ENCODE results near the gene KCNE4. TPM values are rescaled to one million over a fixed set of nuclear protein-coding genes. Genes with fewer than 3 reads are reported as not detected.

KCNE4 gene
- total RNA-seq, 1 donor from 2014 or later, result not detected

DNA sequence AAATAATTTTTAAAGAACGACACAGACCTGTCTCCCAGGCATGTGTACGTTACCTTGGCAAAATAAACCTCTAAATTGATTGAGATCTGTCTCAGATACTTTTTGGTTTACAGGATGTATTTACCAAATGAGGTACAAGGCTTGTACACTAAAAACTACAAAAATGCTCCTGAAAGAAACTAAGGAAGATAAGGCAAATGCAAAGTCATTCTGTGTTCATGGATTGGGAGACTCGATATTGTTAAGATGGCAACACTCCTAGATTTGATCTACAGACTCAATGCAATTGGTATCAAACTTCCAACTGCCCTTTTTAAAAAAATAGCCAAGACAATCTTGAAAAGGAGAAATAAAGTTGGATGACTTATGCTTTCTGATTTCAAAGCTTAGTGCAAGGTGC, 11.5 kb upstream of the KCNE4 start:
- intact Hi-C loops (cut with micrococcal nuclease), result no loop called here

DNA sequence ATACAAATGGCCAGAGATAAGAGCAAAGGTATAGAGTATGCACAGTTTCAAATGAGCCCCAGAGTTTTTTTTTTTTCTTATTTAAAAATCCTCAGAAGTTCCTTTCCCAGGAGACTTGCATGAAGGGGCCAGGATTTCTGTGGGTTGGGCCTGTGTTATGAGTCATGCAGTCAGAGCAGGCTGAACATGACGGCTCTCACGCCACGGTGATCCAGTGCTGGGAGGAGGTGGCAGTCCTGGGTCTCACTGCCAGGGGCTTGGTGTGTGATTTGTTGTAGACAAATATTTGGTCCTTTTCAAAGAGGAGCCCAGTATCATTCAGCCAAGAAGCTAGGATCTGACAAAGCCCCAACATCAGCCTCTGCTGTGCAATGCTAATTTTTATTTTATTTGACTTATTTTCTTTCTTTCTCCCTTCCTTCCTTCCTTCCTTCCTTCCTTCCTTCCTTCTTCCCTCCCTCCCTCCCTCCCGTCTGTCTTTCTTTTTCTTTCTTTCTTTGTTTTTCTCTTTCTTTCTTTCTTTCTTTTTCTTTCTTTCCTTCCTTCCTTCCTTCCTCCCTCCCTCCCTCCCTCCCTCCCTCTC, 10.4 kb upstream of the KCNE4 start:
- intact Hi-C loops (cut with micrococcal nuclease), result no loop called here

DNA sequence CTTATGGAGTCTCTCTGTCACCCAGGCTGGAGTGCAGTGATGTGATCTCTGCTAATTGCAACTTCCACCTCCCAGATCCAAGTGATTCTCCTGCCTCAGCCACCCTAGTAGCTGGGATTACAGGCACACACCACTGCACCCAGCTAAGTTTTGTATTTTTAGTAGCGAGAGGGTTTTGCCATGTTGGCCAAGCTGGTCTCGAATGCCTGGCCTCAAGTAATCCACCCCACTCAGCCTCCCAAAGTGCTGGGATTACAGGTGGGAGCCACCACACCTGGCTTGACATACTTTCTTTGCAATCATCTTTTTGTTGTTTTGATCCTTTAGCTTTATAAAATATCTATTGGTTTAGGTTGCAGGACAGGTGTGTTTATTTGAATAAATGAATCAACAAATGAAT, 9.7 kb upstream of the KCNE4 start:
- intact Hi-C loops (cut with micrococcal nuclease), result no loop called here

DNA sequence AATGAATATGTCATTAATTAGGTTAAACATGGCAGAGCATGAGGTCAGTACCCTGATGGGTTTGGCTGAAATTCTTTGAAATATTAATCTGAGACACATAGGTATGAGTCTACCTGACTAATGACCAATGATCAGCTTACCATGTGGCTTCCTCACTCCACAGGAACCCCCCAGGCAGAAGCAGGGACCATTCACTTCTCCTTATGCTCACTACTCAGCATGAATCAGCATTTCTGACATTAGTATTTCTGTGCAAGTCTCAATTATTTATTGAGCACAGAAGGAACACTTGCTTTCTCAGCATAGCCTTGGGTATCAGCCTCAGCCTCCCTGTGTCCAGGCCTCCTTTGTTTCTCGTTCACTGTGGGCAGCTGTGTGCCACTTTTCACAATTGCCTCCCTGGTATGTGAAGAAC, 9.3 kb upstream of the KCNE4 start:
- intact Hi-C loops (cut with micrococcal nuclease), result no loop called here

DNA sequence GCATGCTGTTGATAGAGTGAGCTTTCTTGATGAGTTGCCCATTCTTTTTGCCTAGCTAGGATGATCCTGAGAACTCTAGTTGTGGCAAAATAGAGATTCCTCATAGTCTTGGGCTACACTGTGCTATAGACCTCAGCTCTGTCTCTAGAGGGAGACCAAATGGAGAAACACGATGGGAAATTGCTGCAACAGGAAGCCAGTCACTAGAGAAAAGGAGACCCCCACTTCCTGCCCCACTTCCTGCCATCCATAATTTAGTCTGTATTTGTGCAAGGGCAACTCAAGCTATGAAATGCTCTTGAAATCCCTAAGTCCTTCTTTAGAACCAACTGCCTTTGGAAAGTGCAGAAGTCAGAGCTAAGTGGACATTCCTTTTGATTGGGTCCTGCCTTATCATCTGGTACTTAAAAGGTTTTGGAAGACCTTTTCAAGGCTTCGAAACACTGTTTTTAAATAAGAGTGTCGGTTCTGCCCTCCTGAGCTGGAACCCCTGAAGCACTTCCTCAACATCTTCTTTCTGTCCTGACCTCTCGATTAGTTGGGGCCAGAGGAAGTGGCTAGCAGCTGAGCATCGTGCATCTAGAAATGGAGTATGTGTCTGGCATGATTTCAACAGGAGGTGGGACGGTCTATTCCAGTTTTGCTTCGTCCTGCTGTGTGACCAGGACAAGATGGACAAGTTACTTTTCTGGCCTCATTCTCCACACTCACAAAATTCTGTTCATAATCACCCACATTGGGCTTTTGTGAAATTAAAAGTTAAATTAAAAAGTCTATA, 8.6 kb upstream of the KCNE4 start:
- intact Hi-C loops (cut with micrococcal nuclease), result no loop called here

DNA sequence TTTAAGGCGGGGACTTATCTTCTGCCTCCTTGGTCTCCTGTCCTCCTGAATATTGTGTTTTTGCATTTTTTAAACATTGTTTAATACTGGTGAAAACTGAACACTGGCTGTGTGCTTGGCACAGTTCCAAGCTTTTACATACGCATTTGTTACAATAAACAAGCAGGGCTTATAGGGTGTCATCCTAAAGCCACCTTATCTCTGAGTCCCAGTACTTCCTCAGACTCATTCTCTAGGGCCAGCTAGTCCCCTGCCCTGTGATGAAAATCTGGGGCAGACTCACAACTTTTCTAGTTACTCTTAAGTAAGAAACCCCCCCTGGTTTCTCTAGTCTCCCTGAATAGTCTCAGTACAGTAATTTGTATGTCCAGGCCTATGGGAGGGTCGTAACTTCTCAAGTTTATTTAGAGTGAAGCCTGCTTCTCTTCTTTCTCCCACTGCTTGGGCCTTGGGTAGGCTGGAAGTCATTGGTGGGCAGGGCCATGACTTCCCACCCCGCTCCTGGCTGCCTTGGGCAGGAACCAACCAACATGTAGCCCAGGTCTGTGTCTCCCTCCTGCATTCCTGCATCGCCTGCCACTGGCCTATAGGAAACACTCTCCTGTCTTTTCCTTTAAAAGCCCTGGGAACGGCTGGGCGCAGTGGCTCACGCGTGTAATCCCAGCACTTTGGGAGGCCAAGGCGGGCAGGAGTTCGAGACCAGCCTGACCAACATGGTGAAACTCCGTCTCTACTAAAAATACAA, 7.7 kb upstream of the KCNE4 start:
- intact Hi-C loops (cut with micrococcal nuclease), result no loop called here

DNA sequence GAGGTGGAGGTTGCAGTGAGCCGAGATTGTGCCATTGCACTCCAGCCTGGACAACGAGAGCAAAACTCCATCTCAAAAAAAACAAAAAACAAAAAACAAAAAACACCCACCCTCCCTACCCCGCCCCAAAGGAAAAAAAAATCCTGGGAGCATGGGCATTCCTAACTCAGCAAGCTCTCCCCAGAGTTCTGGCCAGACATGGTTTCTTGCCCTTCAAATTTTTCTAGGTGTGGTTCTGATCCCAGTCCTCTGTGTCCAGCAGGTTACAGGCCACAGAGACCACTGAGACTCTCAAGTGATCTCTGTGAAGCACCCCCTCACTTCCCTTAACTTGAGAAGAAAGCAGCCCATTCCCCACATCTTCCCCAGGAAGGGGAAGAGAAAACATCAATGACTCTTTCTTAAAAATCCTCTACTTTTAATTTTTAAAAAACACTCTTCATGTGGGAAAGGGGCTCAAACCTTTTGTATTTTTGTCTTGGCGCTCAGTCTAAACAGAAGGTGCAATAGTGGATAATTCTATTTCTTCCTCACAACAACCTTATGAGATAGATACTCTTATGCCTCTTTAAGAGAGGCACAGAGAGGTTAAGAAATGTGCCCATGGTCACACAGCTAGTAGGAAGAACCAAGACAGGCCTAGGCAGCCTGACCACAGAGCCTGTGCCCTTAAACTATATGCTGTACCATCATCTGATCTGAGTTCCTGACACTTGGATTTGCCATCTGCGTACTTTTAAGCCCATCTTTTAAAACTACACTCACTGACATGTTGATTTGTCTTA, 6.9 kb upstream of the KCNE4 start:
- intact Hi-C loops (cut with micrococcal nuclease), result no loop called here

DNA sequence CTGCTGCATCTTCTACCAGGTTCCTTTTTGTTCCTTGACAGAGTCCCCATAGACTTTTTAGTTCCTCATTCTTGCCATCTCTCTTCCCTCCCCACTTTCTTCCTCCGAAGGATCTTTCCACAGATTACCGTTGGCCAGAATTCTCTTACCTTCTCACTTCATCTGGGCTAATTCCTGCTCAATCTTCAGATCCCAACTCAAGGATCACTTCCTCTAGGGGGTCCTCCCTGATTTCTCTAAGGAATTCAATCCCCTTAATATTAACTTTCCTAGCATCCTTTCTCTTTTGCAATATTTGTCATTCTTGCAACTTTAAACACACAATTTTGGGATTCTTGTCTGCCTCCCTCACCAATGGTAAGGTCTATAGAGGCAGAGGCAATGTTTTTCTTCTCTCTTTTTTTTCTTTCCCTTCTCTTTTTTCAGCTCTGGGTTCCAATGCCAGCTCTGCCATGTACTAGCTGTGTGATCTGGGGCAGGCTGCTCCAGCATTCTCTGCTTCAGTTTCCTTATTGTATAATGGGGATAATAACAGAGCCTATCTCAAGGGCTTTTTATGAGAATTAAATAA, 5.4 kb upstream of the KCNE4 start:
- intact Hi-C loops (cut with micrococcal nuclease), result no loop called here

DNA sequence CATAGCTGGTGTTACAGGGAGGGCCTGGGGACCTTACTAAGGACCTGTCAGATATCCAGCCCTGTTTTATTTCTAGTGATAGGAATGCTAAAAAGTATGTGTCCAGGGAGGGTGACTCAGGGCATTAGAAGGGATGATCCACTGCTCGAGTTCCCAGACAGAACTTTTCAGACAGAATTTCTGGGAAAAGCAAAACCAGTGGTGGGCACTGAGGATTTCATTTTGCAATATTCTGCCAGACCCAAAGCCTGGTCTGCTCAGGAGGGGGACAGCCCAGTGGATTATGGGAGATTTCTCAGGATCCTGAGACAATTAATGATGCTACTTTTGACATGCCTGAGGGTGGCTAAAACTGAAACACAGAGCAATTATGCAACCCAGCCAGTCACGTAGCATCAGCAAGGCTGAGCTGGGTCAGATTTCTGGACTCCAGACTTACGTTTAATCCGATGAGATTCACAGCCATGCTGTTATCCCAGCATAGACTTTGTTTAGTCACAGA, 4.7 kb upstream of the KCNE4 start:
- intact Hi-C loops (cut with micrococcal nuclease), result no loop called here

DNA sequence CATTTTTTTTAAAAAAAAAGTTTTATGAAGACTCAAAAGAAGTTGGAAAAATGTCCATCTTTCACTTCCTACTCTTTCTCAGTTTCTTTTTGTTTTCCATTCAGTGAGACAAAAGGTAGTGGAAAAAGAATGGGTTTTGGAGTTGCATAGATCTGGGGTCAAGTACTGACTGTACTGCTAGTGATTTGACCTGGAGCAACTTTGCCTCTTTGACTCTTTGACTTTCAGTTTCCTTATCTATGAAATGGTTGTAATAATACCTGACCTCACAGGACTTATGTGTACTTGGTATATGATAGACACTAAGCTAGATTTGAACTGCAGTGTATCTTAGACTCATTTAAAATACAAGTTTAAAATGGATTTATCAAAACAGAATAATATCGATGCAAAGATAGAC, 3.5 kb upstream of the KCNE4 start:
- intact Hi-C loops (cut with micrococcal nuclease), result no loop called here

DNA sequence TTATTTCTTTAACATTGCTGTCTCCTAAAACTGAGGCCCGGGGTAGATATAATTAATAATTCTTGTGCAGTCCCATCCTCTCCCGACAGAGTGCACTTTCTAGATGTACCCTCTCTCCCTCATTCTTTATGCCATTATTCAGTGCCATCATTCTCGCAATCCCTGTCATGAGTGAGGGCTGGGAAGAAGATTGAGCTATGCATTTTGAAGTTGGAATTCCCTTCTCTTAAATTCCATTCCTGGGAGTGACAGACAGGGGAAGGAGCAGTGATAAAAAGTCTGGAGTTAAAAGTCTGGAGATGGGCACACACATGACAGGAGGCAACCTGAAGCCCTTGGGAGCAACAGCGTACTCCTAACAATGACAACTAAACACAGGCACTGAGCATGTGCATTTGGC, 2.6 kb upstream of the KCNE4 start:
- intact Hi-C loops (cut with micrococcal nuclease), result no loop called here

DNA sequence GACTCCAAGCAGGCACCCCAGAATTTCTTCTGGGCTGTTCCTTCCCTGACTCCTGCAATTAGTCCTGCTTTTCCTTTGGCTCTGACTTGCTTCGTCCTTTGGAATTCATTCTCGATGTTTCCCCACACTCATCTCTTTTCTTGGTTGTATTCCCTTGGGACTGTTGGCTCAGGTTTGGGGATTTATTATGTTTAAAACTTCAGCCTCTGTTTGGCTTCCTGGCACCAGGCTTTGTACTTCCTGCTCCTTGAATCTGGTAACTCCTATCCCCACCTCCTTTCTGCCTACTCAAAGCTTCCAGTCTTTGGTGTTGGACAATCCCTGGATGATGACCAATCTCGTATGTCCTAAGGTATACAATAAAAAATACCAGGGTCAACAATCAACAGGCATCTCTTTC, 1.8 kb upstream of the KCNE4 start:
- intact Hi-C loops (cut with micrococcal nuclease), result no loop called here

DNA sequence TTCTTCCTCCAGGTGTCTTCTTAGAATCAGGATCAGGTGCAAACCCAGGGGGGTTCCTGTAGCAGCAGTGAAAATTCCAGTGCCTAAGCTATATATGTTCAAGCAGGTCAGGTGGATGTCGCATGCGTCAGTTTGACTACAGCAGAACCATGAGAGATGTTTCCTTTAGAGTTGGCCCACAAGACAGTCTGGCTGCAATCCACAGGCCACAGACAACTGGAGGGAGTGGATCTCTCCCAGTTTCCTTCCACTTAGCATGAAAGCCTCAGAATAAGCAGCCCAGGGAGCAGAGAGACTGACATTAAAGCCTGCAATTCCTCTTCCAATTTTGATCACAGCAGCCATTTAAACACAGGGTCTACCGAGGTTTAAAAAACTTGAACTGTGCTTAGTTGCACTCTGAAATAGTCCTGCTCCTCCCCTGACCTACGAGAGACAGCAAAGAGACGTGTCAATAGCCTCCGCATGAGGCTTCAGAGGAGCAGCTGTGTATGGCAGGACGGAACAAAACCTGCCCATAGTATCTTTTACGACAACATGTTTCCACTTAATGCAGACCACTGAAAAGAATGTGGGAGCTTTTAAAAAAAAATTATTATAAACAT, 988 bp upstream of the KCNE4 start:
- intact Hi-C loops (cut with micrococcal nuclease), result no loop called here

DNA sequence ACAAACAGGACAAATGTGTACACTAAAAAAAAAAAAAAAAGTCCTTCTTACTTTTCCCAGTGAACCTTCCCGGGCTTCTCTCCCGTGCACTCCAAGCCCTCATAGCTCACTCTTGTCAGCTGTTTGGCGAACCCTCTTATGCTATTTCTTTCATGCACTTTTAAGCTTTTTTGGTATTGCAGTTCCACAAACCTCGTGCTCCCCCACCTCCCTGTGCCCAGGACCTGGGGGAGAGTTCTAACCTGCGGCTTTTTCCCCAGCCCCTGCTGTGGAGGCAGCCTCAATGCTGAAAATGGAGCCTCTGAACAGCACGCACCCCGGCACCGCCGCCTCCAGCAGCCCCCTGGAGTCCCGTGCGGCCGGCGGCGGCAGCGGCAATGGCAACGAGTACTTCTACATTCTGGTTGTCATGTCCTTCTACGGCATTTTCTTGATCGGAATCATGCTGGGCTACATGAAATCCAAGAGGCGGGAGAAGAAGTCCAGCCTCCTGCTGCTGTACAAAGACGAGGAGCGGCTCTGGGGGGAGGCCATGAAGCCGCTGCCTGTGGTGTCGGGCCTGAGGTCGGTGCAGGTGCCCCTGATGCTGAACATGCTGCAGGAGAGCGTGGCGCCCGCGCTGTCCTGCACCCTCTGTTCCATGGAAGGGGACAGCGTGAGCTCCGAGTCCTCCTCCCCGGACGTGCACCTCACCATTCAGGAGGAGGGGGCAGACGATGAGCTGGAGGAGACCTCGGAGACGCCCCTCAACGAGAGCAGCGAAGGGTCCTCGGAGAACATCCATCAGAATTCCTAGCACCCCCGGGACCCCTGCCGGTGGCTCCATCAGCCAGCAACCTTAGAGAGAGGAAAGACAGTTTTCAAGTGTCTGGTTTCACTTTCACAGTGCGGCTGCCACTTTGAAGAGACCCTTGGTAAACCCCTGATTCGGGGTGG, 826 bp downstream of the KCNE4 start:
- intact Hi-C loops (cut with micrococcal nuclease), result no loop called here

DNA sequence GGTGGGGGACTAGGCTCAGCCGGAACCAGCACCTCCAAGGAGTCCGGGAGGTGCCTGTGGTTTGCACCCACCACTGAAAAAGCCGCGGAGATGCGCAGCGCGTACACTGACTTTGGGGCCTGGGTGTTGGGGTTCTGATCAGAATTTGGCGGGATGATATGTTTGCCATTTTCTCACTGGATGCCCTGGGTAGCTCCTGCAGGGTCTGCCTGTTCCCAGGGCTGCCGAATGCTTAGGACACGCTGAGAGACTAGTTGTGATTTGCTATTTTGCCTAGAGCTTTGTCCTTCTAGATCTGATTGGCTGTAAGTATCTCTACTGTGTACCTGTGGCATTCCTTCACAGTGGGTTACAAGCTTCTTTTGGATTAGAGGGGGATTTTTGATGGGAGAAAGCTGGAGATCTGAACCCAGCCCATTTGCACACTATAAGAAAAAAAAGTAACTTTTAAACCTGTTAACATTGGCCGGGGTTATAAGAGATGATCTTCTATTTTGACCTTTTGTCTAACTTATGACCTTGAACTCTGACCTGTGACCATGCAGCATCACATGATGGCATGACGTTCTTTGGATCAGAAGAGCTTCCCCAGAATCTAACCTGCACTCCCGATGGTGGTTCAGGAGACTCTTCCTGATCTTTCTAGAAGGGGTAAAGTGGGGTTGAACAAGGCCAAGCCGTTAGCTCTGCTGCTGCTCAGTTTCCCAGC, 1.6 kb downstream of the KCNE4 start:
- intact Hi-C loops (cut with micrococcal nuclease), result no loop called here

DNA sequence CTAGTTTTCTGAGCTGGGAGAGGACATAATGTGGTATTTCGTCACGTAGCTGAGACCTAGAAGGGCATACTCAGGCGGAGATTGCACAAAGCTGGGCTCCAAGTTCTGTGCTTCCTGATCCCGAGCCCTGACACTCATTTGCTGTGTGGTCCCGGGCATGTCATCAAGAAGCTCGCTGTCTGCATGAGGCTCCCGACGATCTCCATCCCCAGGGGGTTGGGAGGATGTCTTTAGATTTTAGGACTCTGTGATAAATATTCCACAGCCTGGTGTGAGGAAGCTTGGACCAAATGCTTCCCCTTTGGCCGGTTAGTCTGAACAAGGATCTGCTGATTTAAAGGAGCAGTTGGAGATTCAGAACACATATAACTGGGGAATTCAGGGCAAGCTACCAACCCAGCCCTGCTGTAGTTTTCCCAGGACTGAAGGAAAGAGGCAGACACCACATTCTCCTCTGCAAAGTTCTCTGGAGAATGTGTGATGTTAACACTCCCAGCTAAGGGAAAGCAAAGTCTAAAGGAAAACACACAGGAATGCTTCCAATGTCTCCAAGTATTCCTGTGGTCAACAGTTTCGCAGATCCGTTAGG, 2.3 kb downstream of the KCNE4 start:
- intact Hi-C loops (cut with micrococcal nuclease), result no loop called here

DNA sequence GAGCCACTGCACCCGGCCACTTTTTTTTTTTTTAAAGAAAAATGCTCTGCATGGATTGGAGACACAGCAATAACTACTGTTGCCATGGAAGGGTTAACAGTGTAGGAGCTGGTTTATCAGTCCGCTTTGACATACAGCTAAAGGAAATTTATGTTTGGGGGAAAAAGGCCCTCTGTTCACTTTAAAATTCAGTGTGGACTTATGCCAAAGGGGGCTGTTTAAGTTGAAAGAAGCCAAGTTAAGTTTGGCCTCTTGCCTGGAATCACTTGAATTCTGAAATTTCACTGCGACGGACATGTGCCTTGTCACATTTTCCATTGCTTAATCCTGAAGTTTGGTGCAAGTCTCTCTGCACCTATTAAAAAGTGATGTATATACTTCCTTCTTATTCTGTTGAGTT, 3.1 kb downstream of the KCNE4 start:
- intact Hi-C loops (cut with micrococcal nuclease), result no loop called here

DNA sequence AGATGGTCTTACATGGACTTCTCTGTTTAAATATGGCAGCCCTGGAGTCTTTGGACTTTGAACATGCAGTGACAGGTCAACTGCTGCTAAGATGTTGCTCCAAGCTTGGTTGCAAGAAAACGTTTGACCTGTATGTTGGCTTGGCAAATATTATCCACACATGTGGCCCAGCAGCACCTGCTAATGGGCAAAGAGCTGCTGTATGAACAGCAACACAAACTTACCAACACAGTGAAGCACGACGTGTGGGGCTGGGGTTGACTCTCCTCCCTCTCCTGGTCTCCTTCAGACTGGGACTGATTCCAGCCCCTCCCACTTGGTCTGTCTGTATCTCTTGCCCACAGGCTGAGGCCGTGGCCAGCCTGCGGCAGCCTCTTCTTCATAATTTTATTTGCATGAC, 3.8 kb downstream of the KCNE4 start:
- intact Hi-C loops (cut with micrococcal nuclease), result no loop called here
